Heart left ventricle (tissue), 13 donors: ENCODE data around the gene NDEL1.

ENCODE experiments used
- CTCF ChIP-seq, 12 donors: fragments of 200-600 bp; sonication (generic) in 4 of 12; IDR thresholded peaks; one replicate each; pipeline versions ENCODE4 v1.5.0 to v1.8.0; 2018 to 2022; ENCODE audit warnings: antibody characterized with exemption in 12 of 12, mild to moderate bottlenecking in 5 of 12
- POLR2A ChIP-seq, 2 donors: fragments of 450-650 bp; IDR thresholded peaks; one replicate each; pipeline ENCODE4 v1.6.1; 2017; ENCODE audit warnings: antibody characterized with exemption in 2 of 2, mild to moderate bottlenecking in 2 of 2, moderate library complexity in 2 of 2
- donor health status: ischemic (EF 13 %, LVEDD 7.1; RV severe dilation, severe dysfunction).
- donor health status: DM: no; HTN: yes; CAD: no.
- donor health status: DM: no; HTN: no; CAD: no.
- donor health status: ischemic (EF 25% LVEDD 6.9; RV normal size, moderate dysfunction).
- donor health status: ischemic (EF 25% LVEDD 5.7; RV mildly dilated, moderate dysfunction).
- donor health status: ischemic (EF 35%, LVEDD 5.7; RV mildly dilated, moderate dysfunction).
- donor health status: nonischemic (EF 11% LVEDD 7.7; RV severe dilation, severe dysfunction).
- donor health status: DM: yes; HTN: yes; CAD: no.
- donor health status: PGD.
- donor health status: ischemic (EF 29% LVEDD 5.4; RV normal size, mild dysfunction).
- donor health status: nonischemic (EF 23%, LVEDD 6.1; RV moderate dilation, normal function).

GRCh38 chr17:8475227-8475626 is 39.5 kb downstream of the NDEL1 start:
- TF ChIP-seq CTCF (IDR thresholded peaks at IDR 0.05): no peak
- TF ChIP-seq POLR2A (IDR thresholded peaks at IDR 0.05): no peak
